ENCODE results near the gene ZHX3.

DNA sequence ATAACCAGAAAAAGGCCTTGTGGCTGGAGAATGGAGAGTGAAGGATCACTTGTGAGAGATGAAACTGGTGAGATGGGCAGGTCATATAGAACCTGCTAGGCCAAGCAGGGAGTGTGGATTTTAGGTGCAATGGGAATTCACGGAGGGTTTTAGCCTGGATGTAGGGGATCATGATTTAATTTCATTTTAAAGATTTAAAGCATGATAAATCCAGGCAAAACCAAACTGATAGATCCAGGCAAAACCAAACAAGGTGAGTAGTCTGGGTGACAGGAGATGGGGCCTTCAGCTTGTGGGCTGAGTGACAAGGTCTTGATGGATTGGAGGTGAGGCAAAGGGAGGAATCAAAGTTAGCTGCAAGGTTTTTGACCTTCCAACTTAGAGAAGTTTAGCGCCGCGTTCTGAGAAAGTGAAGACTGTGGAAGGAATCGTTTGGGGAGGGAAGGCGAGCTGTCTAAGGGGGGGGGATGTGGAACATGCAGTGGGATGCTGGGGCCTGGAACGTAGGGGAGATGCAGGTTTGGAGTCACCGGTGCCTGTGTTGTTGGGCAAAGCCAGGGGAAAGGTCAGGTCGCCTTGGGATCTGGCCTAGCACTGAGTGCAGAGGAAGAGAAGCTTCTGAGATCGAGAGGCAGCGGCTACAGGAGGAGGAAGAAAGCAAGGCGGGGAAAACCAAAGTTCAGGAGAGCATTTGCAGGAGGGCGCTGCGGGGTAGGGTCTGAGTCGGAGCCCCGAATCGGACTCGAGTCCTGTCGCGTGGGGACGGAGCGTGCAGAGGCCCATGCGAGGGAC is 181.4 kb downstream of the ZHX3 start:
- TF ChIP-seq, protein P1, sequence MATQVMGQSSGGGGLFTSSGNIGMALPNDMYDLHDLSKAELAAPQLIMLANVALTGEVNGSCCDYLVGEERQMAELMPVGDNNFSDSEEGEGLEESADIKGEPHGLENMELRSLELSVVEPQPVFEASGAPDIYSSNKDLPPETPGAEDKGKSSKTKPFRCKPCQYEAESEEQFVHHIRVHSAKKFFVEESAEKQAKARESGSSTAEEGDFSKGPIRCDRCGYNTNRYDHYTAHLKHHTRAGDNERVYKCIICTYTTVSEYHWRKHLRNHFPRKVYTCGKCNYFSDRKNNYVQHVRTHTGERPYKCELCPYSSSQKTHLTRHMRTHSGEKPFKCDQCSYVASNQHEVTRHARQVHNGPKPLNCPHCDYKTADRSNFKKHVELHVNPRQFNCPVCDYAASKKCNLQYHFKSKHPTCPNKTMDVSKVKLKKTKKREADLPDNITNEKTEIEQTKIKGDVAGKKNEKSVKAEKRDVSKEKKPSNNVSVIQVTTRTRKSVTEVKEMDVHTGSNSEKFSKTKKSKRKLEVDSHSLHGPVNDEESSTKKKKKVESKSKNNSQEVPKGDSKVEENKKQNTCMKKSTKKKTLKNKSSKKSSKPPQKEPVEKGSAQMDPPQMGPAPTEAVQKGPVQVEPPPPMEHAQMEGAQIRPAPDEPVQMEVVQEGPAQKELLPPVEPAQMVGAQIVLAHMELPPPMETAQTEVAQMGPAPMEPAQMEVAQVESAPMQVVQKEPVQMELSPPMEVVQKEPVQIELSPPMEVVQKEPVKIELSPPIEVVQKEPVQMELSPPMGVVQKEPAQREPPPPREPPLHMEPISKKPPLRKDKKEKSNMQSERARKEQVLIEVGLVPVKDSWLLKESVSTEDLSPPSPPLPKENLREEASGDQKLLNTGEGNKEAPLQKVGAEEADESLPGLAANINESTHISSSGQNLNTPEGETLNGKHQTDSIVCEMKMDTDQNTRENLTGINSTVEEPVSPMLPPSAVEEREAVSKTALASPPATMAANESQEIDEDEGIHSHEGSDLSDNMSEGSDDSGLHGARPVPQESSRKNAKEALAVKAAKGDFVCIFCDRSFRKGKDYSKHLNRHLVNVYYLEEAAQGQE (IDR thresholded peaks at IDR 0.05; ENCODE audit: insufficient replicate concordance, low read depth): no peak
- TF ChIP-seq, protein P2, sequence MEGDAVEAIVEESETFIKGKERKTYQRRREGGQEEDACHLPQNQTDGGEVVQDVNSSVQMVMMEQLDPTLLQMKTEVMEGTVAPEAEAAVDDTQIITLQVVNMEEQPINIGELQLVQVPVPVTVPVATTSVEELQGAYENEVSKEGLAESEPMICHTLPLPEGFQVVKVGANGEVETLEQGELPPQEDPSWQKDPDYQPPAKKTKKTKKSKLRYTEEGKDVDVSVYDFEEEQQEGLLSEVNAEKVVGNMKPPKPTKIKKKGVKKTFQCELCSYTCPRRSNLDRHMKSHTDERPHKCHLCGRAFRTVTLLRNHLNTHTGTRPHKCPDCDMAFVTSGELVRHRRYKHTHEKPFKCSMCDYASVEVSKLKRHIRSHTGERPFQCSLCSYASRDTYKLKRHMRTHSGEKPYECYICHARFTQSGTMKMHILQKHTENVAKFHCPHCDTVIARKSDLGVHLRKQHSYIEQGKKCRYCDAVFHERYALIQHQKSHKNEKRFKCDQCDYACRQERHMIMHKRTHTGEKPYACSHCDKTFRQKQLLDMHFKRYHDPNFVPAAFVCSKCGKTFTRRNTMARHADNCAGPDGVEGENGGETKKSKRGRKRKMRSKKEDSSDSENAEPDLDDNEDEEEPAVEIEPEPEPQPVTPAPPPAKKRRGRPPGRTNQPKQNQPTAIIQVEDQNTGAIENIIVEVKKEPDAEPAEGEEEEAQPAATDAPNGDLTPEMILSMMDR (IDR thresholded peaks at IDR 0.05; ENCODE audit: insufficient read depth, low read length): no peak
- no peak for TF ChIP-seq POLR2AphosphoS5 (IDR thresholded peaks at IDR 0.05; ENCODE audit: low read depth)
- TF ChIP-seq GABPA (IDR thresholded peaks at IDR 0.05; ENCODE audit: low read depth): no peak
